H1 (cell line): ENCODE results near the gene ALDH7A1. TPM values are rescaled to one million over a fixed set of nuclear protein-coding genes. Genes with fewer than 3 reads are reported as not detected.

Experiments
- CTCF ChIA-PET: fragments of 300-600 bp; sonication (Branson Sonifier 250); formaldehyde crosslinking; loops from one replicate; lab custom pipeline; 2021; ENCODE audit not compliant: partially characterized antibody; lab: Charles Lee
- POLR2A ChIA-PET: fragments of 300-600 bp; sonication (Branson Sonifier 250); formaldehyde crosslinking; loops from one replicate; lab custom pipeline; 2021; ENCODE audit warnings: inconsistent platforms; ENCODE audit not compliant: partially characterized antibody; lab: Charles Lee
- DNase-seq, 2 experiments: peaks; one replicate each; pipeline versions ENCODE4 v3.0.0 to v3.0.0-alpha.2; 2010 to 2022; ENCODE audit warnings: low spot score in 2 of 2, low read depth in 1 of 2, mixed read lengths in 1 of 2
- FAIRE-seq: peaks from 2 replicates; lab custom pipeline; 2011; peaks lifted over from hg19 to GRCh38; lab: Jason Lieb, UNC
- H2AFZ ChIP-seq: 2 replicates; pipeline ENCODE4 v1.8.1; 2012; ENCODE audit warnings: low read length, inconsistent platforms
- H2AK5ac ChIP-seq: 2 replicates; pipeline ENCODE4 v1.6.1; 2013; ENCODE audit warnings: low read depth, low read length
- H2BK120ac ChIP-seq: replicated peaks from 2 replicates; pipeline ENCODE3; 2013; ENCODE audit warnings: low read depth, low read length, inconsistent platforms
- H2BK12ac ChIP-seq: 2 replicates; pipeline ENCODE4 v1.6.1; 2013; ENCODE audit warnings: low read depth, low read length
- H2BK15ac ChIP-seq: 2 replicates; pipeline ENCODE4 v1.6.1; 2013; ENCODE audit warnings: low read length
- H2BK20ac ChIP-seq: 2 replicates; pipeline ENCODE4 v1.6.1; 2013; ENCODE audit warnings: low read length
- H2BK5ac ChIP-seq: 2 replicates; pipeline ENCODE4 v1.6.1; 2013; ENCODE audit warnings: low read depth, low read length
- H3K14ac ChIP-seq: 2 replicates; pipeline ENCODE4 v1.6.1; 2013; ENCODE audit warnings: inconsistent platforms; ENCODE audit not compliant: insufficient read length
- H3K18ac ChIP-seq: 2 replicates; pipeline ENCODE4 v1.6.1; 2013; ENCODE audit warnings: low read length; ENCODE audit errors: extremely low read depth
- H3K23ac ChIP-seq: 2 replicates; pipeline ENCODE4 v1.6.1; 2013; ENCODE audit warnings: inconsistent platforms; ENCODE audit not compliant: insufficient read length
- H3K23me2 ChIP-seq: 2 replicates; pipeline ENCODE4 v1.6.1; 2013; ENCODE audit warnings: low read depth, low read length
- H3K27ac ChIP-seq: 2 replicates; pipeline ENCODE4 v1.6.1; 2011; ENCODE audit warnings: low read depth, low read length, inconsistent platforms
- H3K27me3 ChIP-seq, 4 experiments: replicated peaks in 1 of 4; 1 replicate in 1 of 4; 2 replicates in 3 of 4; pipeline versions ENCODE4 v1.6.1 to v1.8.1; 2011 to 2013; ENCODE audit warnings: low read length in 3 of 4, mild to moderate bottlenecking in 3 of 4, inconsistent platforms in 2 of 4, mixed read lengths in 2 of 4, moderate library complexity in 1 of 4; ENCODE audit not compliant: control insufficient read depth in 3 of 4, insufficient read depth in 3 of 4; ENCODE audit errors: extremely low read depth in 1 of 4
- H3K36me3 ChIP-seq, 4 experiments: 2 replicates each; pipeline versions ENCODE4 v1.6.1 to v1.8.1; 2011 to 2013; ENCODE audit warnings: mild to moderate bottlenecking in 4 of 4, low read length in 3 of 4, moderate library complexity in 2 of 4, control low read depth in 1 of 4, inconsistent platforms in 1 of 4; ENCODE audit not compliant: insufficient read depth in 4 of 4, control insufficient read depth in 2 of 4
- H3K4ac ChIP-seq: replicated peaks from 2 replicates; pipeline ENCODE3; 2013; ENCODE audit warnings: low read length, low read depth, mixed read lengths, inconsistent platforms; ENCODE audit not compliant: insufficient read length
- H3K4me1 ChIP-seq, 4 experiments: replicated peaks in 1 of 4; 1 replicate in 1 of 4; 2 replicates in 3 of 4; pipeline versions ENCODE4 v1.6.1 to v1.8.1; 2011 to 2013; ENCODE audit warnings: low read length in 3 of 4, inconsistent platforms in 2 of 4, mixed read lengths in 1 of 4; ENCODE audit not compliant: insufficient read depth in 4 of 4, control insufficient read depth in 3 of 4
- H3K4me2 ChIP-seq, 2 experiments: 2 replicates each; pipeline versions ENCODE4 v1.6.1 to v1.8.1; 2011 to 2013; ENCODE audit warnings: low read depth in 2 of 2, low read length in 2 of 2, control low read depth in 1 of 2, inconsistent platforms in 1 of 2, mild to moderate bottlenecking in 1 of 2; ENCODE audit not compliant: insufficient read depth in 1 of 2
- H3K4me3 ChIP-seq, 4 experiments: fragments of 200-600, 300-600 bp in 1 of 4; sonication (generic), shearing (Covaris generic), sonication (Bioruptor Twin) in 1 of 4; 2 replicates each; pipeline versions ENCODE4 v1.5.1 to v1.8.1; 2011 to 2016; ENCODE audit warnings: low read length in 4 of 4, low read depth in 3 of 4, control low read depth in 2 of 4, inconsistent platforms in 2 of 4, mild to moderate bottlenecking in 2 of 4, mixed read lengths in 1 of 4, moderate library complexity in 1 of 4; ENCODE audit not compliant: insufficient read depth in 2 of 4; ENCODE audit errors: extremely low read depth in 1 of 4
- H3K56ac ChIP-seq: replicated peaks from 2 replicates; pipeline ENCODE3; 2013; ENCODE audit warnings: low read depth, mild to moderate bottlenecking, mixed read lengths, low read length, inconsistent platforms; ENCODE audit not compliant: insufficient read length
- H3K79me1 ChIP-seq: 2 replicates; pipeline ENCODE4 v1.6.1; 2013; ENCODE audit warnings: low read depth, low read length, control low read depth
- H3K79me2 ChIP-seq, 2 experiments: 2 replicates each; pipeline versions ENCODE4 v1.6.1 to v1.8.1; 2012 to 2013; ENCODE audit warnings: low read length in 2 of 2, mild to moderate bottlenecking in 2 of 2, inconsistent platforms in 1 of 2; ENCODE audit not compliant: insufficient read depth in 2 of 2, control insufficient read depth in 1 of 2
- H3K9ac ChIP-seq, 4 experiments: replicated peaks in 1 of 4; 1 replicate in 1 of 4; 2 replicates in 3 of 4; pipeline versions ENCODE4 v1.6.1 to v1.8.1; 2011 to 2013; ENCODE audit warnings: low read depth in 3 of 4, low read length in 3 of 4, control low read depth in 2 of 4, mild to moderate bottlenecking in 2 of 4, moderate library complexity in 2 of 4, inconsistent platforms in 1 of 4; ENCODE audit errors: extremely low read depth in 1 of 4
- H3K9me3 ChIP-seq, 2 experiments: 2 replicates each; pipeline versions ENCODE4 v1.6.1 to v1.8.1; 2012 to 2013; ENCODE audit warnings: mild to moderate bottlenecking in 2 of 2, moderate library complexity in 2 of 2, control low read depth in 1 of 2, inconsistent platforms in 1 of 2, low read depth in 1 of 2, low read length in 1 of 2, mixed read lengths in 1 of 2; ENCODE audit not compliant: insufficient read depth in 2 of 2
- H4K20me1 ChIP-seq, 2 experiments: replicated peaks in 1 of 2; 2 replicates each; pipeline versions ENCODE3 to v1.8.1; 2011 to 2013; ENCODE audit warnings: inconsistent platforms in 2 of 2, low read length in 2 of 2, mild to moderate bottlenecking in 1 of 2; ENCODE audit not compliant: insufficient read depth in 2 of 2, control insufficient read depth in 1 of 2
- H4K5ac ChIP-seq: 2 replicates; pipeline ENCODE4 v1.6.1; 2013; ENCODE audit warnings: low read length, low read depth, mixed read lengths, inconsistent platforms; ENCODE audit not compliant: insufficient read length
- H4K8ac ChIP-seq: 2 replicates; pipeline ENCODE4 v1.8.0; 2013; ENCODE audit warnings: mild to moderate bottlenecking, moderate library complexity, low read length, inconsistent platforms; ENCODE audit not compliant: insufficient read depth; ENCODE audit errors: extremely low read depth
- H4K91ac ChIP-seq: replicated peaks from 2 replicates; pipeline ENCODE3; 2013; ENCODE audit warnings: low read length, mixed read lengths, inconsistent platforms; ENCODE audit not compliant: insufficient read length
- CEBPB ChIP-seq: IDR thresholded peaks from 2 replicates; pipeline ENCODE4 v1.6.1; 2012; ENCODE audit warnings: low read depth, low read length
- GABPA ChIP-seq: IDR thresholded peaks from 2 replicates; pipeline ENCODE4 v1.6.1; 2011; ENCODE audit warnings: mild to moderate bottlenecking, low read length, moderate library complexity, borderline replicate concordance; ENCODE audit not compliant: insufficient read depth
- GTF2F1 ChIP-seq: IDR thresholded peaks from 2 replicates; pipeline ENCODE4 v1.6.1; 2012; ENCODE audit warnings: low read depth, low read length, improper control_type of control experiment, borderline replicate concordance
- JUND ChIP-seq: IDR thresholded peaks from 2 replicates; pipeline ENCODE4 v1.6.1; 2011; ENCODE audit warnings: mild to moderate bottlenecking, improper control_type of control experiment, low read length
- KDM1A ChIP-seq: fragments of 200-600, 300-600 bp; sonication (generic); IDR thresholded peaks from 2 replicates; pipeline ENCODE4 v1.7.1; 2016; ENCODE audit warnings: mild to moderate bottlenecking, low read length, borderline replicate concordance
- MAFK ChIP-seq: IDR thresholded peaks from 2 replicates; pipeline ENCODE4 v1.6.1; 2012; ENCODE audit warnings: low read depth, mild to moderate bottlenecking, improper control_type of control experiment, low read length
- RAD21 ChIP-seq, 2 experiments: IDR thresholded peaks in 1 of 2; conservative IDR thresholded peaks in 1 of 2; 2 replicates each; pipeline ENCODE4 v1.6.1; 2011; ENCODE audit warnings: low read depth in 2 of 2, low read length in 2 of 2, improper control_type of control experiment in 1 of 2, inconsistent platforms in 1 of 2, mild to moderate bottlenecking in 1 of 2, moderate library complexity in 1 of 2
- RNF2 ChIP-seq: fragments of 200-900, 300-1000 bp; sonication (generic); IDR thresholded peaks from 2 replicates; pipeline ENCODE4 v1.7.1; 2016; ENCODE audit warnings: borderline replicate concordance, low read depth, mild to moderate bottlenecking, antibody characterized with exemption, low read length; ENCODE audit not compliant: poor library complexity, severe bottlenecking; ENCODE audit errors: missing control alignments
- RXRA ChIP-seq: IDR thresholded peaks from 2 replicates; pipeline ENCODE4 v1.6.1; 2011; ENCODE audit warnings: low read depth, mild to moderate bottlenecking, low read length, moderate library complexity; ENCODE audit not compliant: insufficient read depth
- SIN3A ChIP-seq, 2 experiments: IDR thresholded peaks in 1 of 2; conservative IDR thresholded peaks in 1 of 2; 2 replicates each; pipeline ENCODE4 v1.6.1; 2011 to 2012; ENCODE audit warnings: low read length in 2 of 2, improper control_type of control experiment in 1 of 2, low read depth in 1 of 2, mild to moderate bottlenecking in 1 of 2
- SIRT6 ChIP-seq: IDR thresholded peaks from one replicate; pipeline ENCODE4 v1.7.1; 2012; ENCODE audit warnings: low read length, inconsistent platforms
- SP2 ChIP-seq: IDR thresholded peaks from 2 replicates; pipeline ENCODE4 v1.6.1; 2012; ENCODE audit warnings: mild to moderate bottlenecking, low read length, inconsistent platforms
- SUZ12 ChIP-seq: fragments of 200-600 bp; sonication (generic); IDR thresholded peaks from 2 replicates; pipeline ENCODE4 v1.6.1; 2012; ENCODE audit warnings: mild to moderate bottlenecking, inconsistent platforms, low read length, moderate library complexity, mixed read lengths
- TEAD4 ChIP-seq: IDR thresholded peaks from 2 replicates; pipeline ENCODE4 v1.6.1; 2012; ENCODE audit warnings: low read depth, low read length, inconsistent platforms, mixed read lengths
- WGBS, 2 experiments: shearing (Covaris generic) in 1 of 2; methylation state at CpG; one replicate each; pipeline versions ENCODE4 v1.1.6 to v1.1.7; 2013 to 2015; ENCODE audit warnings: low lambda C conversion rate in 2 of 2, mixed read lengths in 2 of 2, inconsistent platforms in 1 of 2, low coverage in 1 of 2, missing lambda C conversion rate in 1 of 2; ENCODE audit not compliant: insufficient replicate concordance in 2 of 2, insufficient coverage in 1 of 2, insufficient read length in 1 of 2; ENCODE audit errors: extremely low coverage in 1 of 2, missing lambda C conversion rate in 1 of 2; 5-methylcytosine and 5-hydroxymethylcytosine counted together
- polyA plus RNA-seq, 7 experiments: library from polyadenylated mRNA; depleted of rRNA in 3 of 7; stranded (reverse) in 5 of 7; unstranded in 2 of 7; fragments of >200 nt in 5 of 7; fragments of 200-250 nt in 2 of 7; gene quantifications; 1 replicate in 5 of 7; 2 replicates in 1 of 7; 4 replicates in 1 of 7; pipeline versions ENCODE4 v1.2.1 to v1.2.3, GENCODE V29; 2011 to 2013; ENCODE audit warnings: missing spikeins in 2 of 7, mixed read lengths in 2 of 7
- total RNA-seq: library from RNA; stranded (reverse); fragmentation: NEBNext Ultra II Directional; extraction: Animal tissue kit (Norgen Biotek cat#: 25700); gene quantifications from 2 replicates; pipeline ENCODE4 v1.2.1, GENCODE V29; 2021

Gene ALDH7A1
- total and polyA plus RNA-seq, 2 of the 8 experiments (the other 6 are each of a cell fraction or from before 2014, with no cell fraction given): 99.6 to 225 TPM

DNA sequence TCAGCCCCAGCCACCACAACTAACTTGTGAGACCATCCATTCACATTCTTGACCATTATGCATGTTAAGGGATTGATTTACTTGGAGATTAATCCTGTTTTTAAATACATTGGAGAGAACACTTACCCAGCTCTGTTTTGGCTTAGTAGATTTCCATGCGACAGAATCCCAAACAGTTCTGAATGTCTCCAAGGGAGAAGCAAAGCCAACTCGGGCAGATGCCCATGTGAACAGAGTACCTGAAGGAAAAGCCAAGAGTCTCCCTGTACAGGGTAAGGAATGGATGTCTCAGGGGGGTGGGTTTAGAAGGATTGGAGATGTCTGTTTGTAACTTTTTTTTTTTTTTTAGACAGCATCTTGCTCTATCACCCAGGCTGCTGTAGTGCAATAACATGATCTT is 110.8 kb downstream of the ALDH7A1 start:
- DNase-seq (no peak), FAIRE-seq (no peak)
- Histone ChIP-seq H3K79me1 (no peaks in the 10 kb centered on the region), H3K4me3 (no peak overlapping the region), H2AFZ (no peak overlapping the region), H2BK12ac (no peak overlapping the region), H3K4me1 (no peaks in the 10 kb centered on the region), H3K4me2 (no peak overlapping the region), H3K36me3 (peaks cover 0 to 65% (median 29%) of the 10 kb centered on the region in 4 experiments; a peak in 6 of 8 replicates), H2AK5ac (no peak overlapping the region), H3K9ac (no peak overlapping the region), H3K79me2 (no peaks in the 10 kb centered on the region), H3K23me2 (no peaks in the 10 kb centered on the region), H2BK120ac (no peak overlapping the region), H3K4ac (no peak overlapping the region), H2BK15ac (no peak overlapping the region), H3K56ac (no peak overlapping the region), H3K27me3 (no peaks in the 10 kb centered on the region), H3K9me3 (no peaks in the 10 kb centered on the region), H3K18ac (no peak overlapping the region), H2BK5ac (no peak overlapping the region), H4K20me1 (no peaks in the 10 kb centered on the region), H4K5ac (no peak overlapping the region), H4K8ac (no peak overlapping the region), H2BK20ac (no peak overlapping the region), H4K91ac (no peak overlapping the region), H3K23ac (no peak overlapping the region), H3K14ac (no peak overlapping the region), H3K27ac (no peak overlapping the region)
- ChIA-PET POLR2A (no interaction called here), CTCF (interaction anchor here (0.7 to 0.9 kb wide), 3 partner anchors 12 to 119 kb away, joined by 3 to 7 read pairs (median 3); no protein-coding TSS in a partner anchor)
- WGBS, 2 experiments: 90% methylated on average over 2 of the region's 2 CpGs; no CpG with 5 or more reads in 1 of the 2 experiments
- TF ChIP-seq GABPA: no peak
- no peak for TF ChIP-seq MAFK
- no peak for TF ChIP-seq GTF2F1
- no peak for TF ChIP-seq KDM1A
- no peak for TF ChIP-seq RNF2
- no peak for TF ChIP-seq SP2
- TF ChIP-seq TEAD4: no peak
- no peak for TF ChIP-seq SUZ12
- TF ChIP-seq JUND: no peak
- TF ChIP-seq CEBPB: no peak
- no peak for TF ChIP-seq RXRA
- TF ChIP-seq SIN3A (conservative IDR thresholded peaks at IDR 0.05 in 1 of 2, IDR thresholded peaks at IDR 0.05 in 1 of 2; ENCODE audit: low read depth in 1 of 2, low read length in 2 of 2): no peak
- TF ChIP-seq SIRT6: no peak
- TF ChIP-seq RAD21 (IDR thresholded peaks at IDR 0.05 in 1 of 2, conservative IDR thresholded peaks at IDR 0.05 in 1 of 2; ENCODE audit: low read depth in 2 of 2, low read length in 2 of 2): no peak
